Osteoblast (primary cell): ENCODE data around the gene SHANK3. TPM values are rescaled to one million over a fixed set of nuclear protein-coding genes. Genes with fewer than 3 reads are reported as not detected.

Experiments used
- DNase-seq: peaks from one replicate; pipeline ENCODE4 v3.0.0; 2011; ENCODE audit warnings: low spot score, mixed read lengths; ENCODE audit not compliant: insufficient read length; ENCODE audit errors: missing footprints
- H2AFZ ChIP-seq: 2 replicates; pipeline ENCODE4 v1.6.0; 2011; ENCODE audit warnings: mild to moderate bottlenecking, low read length
- H3K27ac ChIP-seq: 2 replicates; pipeline ENCODE4 v1.5.1; 2011; ENCODE audit warnings: mild to moderate bottlenecking, low read depth, low read length, moderate library complexity
- H3K27me3 ChIP-seq: 2 replicates; pipeline ENCODE4 v1.6.0; 2012; ENCODE audit warnings: mild to moderate bottlenecking, control low read depth, inconsistent platforms, low read length, moderate library complexity; ENCODE audit not compliant: insufficient read depth
- H3K36me3 ChIP-seq: 2 replicates; pipeline ENCODE4 v1.5.1; 2011; ENCODE audit warnings: mild to moderate bottlenecking, low read length, control low read depth, moderate library complexity; ENCODE audit not compliant: insufficient read depth
- H3K4me1 ChIP-seq: 2 replicates; pipeline ENCODE4 v1.5.1; 2011; ENCODE audit warnings: mild to moderate bottlenecking, low read length, control low read depth, moderate library complexity; ENCODE audit not compliant: insufficient read depth
- H3K4me2 ChIP-seq: 2 replicates; pipeline ENCODE4 v1.6.0; 2011; ENCODE audit warnings: mild to moderate bottlenecking, low read length; ENCODE audit not compliant: insufficient read depth
- H3K4me3 ChIP-seq: fragments of 200-600 bp; sonication (generic); 3 replicates; pipeline ENCODE4 v1.5.1; 2012; ENCODE audit warnings: mild to moderate bottlenecking, low read length, inconsistent platforms; ENCODE audit not compliant: insufficient read depth
- H3K79me2 ChIP-seq: 2 replicates; pipeline ENCODE4 v1.6.0; 2012; ENCODE audit warnings: mild to moderate bottlenecking, low read length, control low read depth, inconsistent platforms; ENCODE audit not compliant: insufficient read depth
- H3K9me3 ChIP-seq: 2 replicates; pipeline ENCODE4 v1.5.1; 2011; ENCODE audit warnings: low read depth, low read length, control low read depth
- H4K20me1 ChIP-seq: 2 replicates; pipeline ENCODE4 v1.6.0; 2012; ENCODE audit warnings: mild to moderate bottlenecking, low read length, control low read depth; ENCODE audit not compliant: insufficient read depth
- total RNA-seq: library from RNA; depleted of rRNA; stranded (reverse); fragments of >200 nt; gene quantifications from 2 replicates; pipeline ENCODE4 v1.2.3, GENCODE V29; 2012
- TF ChIP-seq, protein P1 (sequence below): IDR thresholded peaks from 2 replicates; pipeline ENCODE4 v1.5.1; 2011; ENCODE audit warnings: mild to moderate bottlenecking, low read depth, low read length, moderate library complexity; ENCODE audit errors: extremely low read depth

Gene SHANK3
- total RNA-seq, 1 donor = 0.36 TPM

DNA sequence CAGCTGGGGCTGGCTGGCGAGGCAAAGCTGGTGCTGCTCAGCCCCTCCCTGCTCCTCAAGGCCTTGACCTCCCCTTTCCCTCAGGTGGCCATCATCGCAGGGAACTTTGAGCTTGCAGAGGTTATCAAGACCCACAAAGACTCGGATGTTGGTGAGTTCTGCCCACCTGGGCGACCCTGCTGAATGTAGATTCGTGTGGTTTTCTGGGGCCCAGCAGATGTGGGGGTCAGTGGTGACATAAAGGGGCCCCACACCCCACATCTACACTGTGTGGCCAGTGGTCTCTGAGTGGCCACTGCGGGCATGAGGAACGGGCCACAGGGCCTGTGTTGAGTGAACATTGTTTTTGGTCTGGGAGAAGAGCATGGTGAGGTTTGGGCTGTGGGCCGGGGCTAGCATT, 11.9 kb downstream of the SHANK3 start:
- peak; percentile 50 for DNase-seq
- Histone ChIP-seq H3K4me3 (no peak overlapping the region), H3K27ac (no peak overlapping the region), H3K9me3 (no peaks in the 10 kb centered on the region), H3K36me3 (no peaks in the 10 kb centered on the region), H4K20me1 (no peaks in the 10 kb centered on the region), H3K4me2 (no peak overlapping the region), H3K4me1 (no peaks in the 10 kb centered on the region), H2AFZ (no peak overlapping the region), H3K27me3 (peaks cover 3% of the 10 kb centered on the region), H3K79me2 (no peaks in the 10 kb centered on the region)
- TF ChIP-seq, protein P1, sequence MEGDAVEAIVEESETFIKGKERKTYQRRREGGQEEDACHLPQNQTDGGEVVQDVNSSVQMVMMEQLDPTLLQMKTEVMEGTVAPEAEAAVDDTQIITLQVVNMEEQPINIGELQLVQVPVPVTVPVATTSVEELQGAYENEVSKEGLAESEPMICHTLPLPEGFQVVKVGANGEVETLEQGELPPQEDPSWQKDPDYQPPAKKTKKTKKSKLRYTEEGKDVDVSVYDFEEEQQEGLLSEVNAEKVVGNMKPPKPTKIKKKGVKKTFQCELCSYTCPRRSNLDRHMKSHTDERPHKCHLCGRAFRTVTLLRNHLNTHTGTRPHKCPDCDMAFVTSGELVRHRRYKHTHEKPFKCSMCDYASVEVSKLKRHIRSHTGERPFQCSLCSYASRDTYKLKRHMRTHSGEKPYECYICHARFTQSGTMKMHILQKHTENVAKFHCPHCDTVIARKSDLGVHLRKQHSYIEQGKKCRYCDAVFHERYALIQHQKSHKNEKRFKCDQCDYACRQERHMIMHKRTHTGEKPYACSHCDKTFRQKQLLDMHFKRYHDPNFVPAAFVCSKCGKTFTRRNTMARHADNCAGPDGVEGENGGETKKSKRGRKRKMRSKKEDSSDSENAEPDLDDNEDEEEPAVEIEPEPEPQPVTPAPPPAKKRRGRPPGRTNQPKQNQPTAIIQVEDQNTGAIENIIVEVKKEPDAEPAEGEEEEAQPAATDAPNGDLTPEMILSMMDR = no peak

DNA sequence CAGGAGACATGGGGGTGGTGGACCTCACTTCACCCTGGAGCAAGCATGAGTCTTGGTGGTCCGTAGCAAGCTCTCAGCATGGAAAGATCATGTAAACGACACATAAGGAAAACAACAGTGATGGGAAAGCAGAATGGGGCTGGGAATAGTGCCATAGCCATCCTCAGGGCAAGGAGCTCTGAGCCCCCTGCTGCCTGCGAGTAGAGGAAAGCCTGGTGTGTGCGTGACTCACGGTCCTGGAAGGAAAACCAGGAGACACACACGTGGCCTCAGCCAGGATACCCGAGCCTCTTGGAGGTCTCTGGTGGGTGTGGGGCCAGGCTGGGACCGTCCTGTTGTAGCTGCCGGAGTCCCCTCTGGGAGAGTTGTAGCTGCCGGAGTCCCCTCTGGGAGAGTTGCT, 12.4 kb downstream of the SHANK3 start:
- TF ChIP-seq, protein P1 = no peak
- H3K4me3 ChIP-seq = no peak overlapping the region
- H2AFZ ChIP-seq = no peak overlapping the region
- no peaks in the 10 kb centered on the region for H4K20me1 ChIP-seq
- no peak overlapping the region for H3K27ac ChIP-seq
- no peaks in the 10 kb centered on the region for H3K9me3 ChIP-seq
- H3K36me3 ChIP-seq = no peaks in the 10 kb centered on the region
- H3K4me2 ChIP-seq = no peak overlapping the region
- DNase-seq = peak; percentile 92
- H3K79me2 ChIP-seq = no peaks in the 10 kb centered on the region
- H3K4me1 ChIP-seq = no peaks in the 10 kb centered on the region
- H3K27me3 ChIP-seq = peaks cover 3% of the 10 kb centered on the region

DNA sequence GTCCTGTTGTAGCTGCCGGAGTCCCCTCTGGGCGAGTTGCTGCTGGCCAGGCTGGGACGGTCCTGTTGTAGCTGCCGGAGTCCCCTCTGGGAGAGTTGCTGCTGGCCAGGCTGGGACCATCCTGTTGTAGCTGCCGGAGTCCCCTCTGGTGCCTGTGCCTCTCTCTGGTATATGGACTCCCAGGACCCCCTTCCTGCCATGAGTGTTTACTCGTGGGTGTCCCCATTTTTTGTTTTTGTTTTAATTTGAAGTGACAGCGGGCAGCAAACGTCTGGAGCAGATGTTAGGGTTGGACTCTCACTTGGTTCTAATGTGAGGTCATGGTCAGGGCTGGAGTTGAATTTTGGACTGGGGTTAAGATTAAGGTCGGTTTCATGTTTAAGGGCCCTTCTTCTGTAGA, 14.2 kb downstream of the SHANK3 start:
- no peaks in the 10 kb centered on the region for H3K79me2 ChIP-seq

DNA sequence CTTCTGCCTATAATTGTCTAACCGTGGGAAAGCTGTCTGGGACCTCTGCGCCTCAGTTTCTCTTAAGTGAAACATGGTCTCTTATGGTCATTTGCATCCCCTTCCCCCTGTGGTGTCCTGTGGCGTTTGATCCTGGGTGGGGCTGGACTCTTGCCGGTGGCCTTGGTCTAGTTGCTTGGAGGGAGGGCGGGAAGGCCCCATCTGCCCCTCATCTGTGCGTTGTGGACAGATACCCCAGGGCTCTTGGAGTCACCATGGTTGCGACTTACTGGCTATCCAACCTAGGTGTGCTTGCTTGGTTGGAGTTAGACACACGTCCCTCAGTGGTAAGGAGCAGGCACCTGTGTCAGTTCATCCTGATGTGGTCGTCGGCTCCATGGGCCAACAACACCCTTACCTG, 15.2 kb downstream of the SHANK3 start:
- DNase-seq = peak; percentile 65
- Histone ChIP-seq H3K4me2 (no peak overlapping the region), H3K79me2 (no peaks in the 10 kb centered on the region), H3K27me3 (peaks cover 3% of the 10 kb centered on the region), H3K36me3 (no peaks in the 10 kb centered on the region), H4K20me1 (no peaks in the 10 kb centered on the region), H3K4me1 (no peaks in the 10 kb centered on the region), H3K27ac (no peak overlapping the region), H3K4me3 (no peak overlapping the region), H2AFZ (no peak overlapping the region), H3K9me3 (no peaks in the 10 kb centered on the region)
- TF ChIP-seq, protein P1 = no peak

More for the DNA sequence above, 14.2 kb downstream of the SHANK3 start:
- Histone ChIP-seq H3K27me3 (peaks cover 3% of the 10 kb centered on the region), H4K20me1 (no peaks in the 10 kb centered on the region), H3K4me2 (no peak overlapping the region), H3K27ac (no peak overlapping the region), H3K36me3 (no peaks in the 10 kb centered on the region), H3K4me3 (no peak overlapping the region), H2AFZ (no peak overlapping the region), H3K4me1 (no peaks in the 10 kb centered on the region), H3K9me3 (no peaks in the 10 kb centered on the region)
- DNase-seq = peak; percentile 27
- TF ChIP-seq, protein P1 = no peak
